IgD-negative memory B cell (primary cell): Measurements from ENCODE around the gene UTP3. TPM values are rescaled to one million over a fixed set of nuclear protein-coding genes. Genes with fewer than 3 reads are reported as not detected.

Experiments used
- polyA plus RNA-seq: library from polyadenylated mRNA; unstranded; fragments of 300-500 nt; fragmentation: Illumina TruSeq; gene quantifications from one replicate; pipeline ENCODE4 v1.2.3, GENCODE V29; 2021

Gene UTP3
- polyA plus RNA-seq, 1 donor from 2014 or later: 15.9 TPM

Other genes starting within 250 kb of the UTP3 start
- not detected for gene MUC7, start 216.3 kb upstream of the UTP3 start, polyA plus RNA-seq
- not detected for gene AMTN, start 170.0 kb upstream of the UTP3 start, polyA plus RNA-seq
- gene AMBN, start 96.3 kb upstream of the UTP3 start, polyA plus RNA-seq: not detected
- 1.7 TPM for gene ENAM, start 59.8 kb upstream of the UTP3 start, polyA plus RNA-seq
- gene JCHAIN, start 22.0 kb upstream of the UTP3 start, polyA plus RNA-seq: 1,651 TPM
- 16.8 TPM for gene RUFY3, start 33.4 kb downstream of the UTP3 start, polyA plus RNA-seq
- 61.5 TPM for gene GRSF1, start 151.4 kb downstream of the UTP3 start, polyA plus RNA-seq
- 0.88 TPM for gene MOB1B, start 213.8 kb downstream of the UTP3 start, polyA plus RNA-seq